Trophoblast cell (in vitro differentiated cells and primary cell): ENCODE data around the gene COL9A2.

Experiments
- DNase-seq, 2 donors: peaks; one replicate each; pipeline ENCODE4 v3.0.0-alpha.2; 2016
- H2AFZ ChIP-seq: 2 replicates; pipeline ENCODE4 v1.6.1; 2013; ENCODE audit warnings: low read length, moderate library complexity, mild to moderate bottlenecking; ENCODE audit not compliant: insufficient read depth, poor library complexity
- H2AK5ac ChIP-seq: 2 replicates; pipeline ENCODE4 v1.6.1; 2013; ENCODE audit warnings: mild to moderate bottlenecking, low read length
- H2BK120ac ChIP-seq: 2 replicates; pipeline ENCODE4 v1.6.1; 2013; ENCODE audit warnings: low read length, mild to moderate bottlenecking, moderate library complexity; ENCODE audit not compliant: insufficient read depth, poor library complexity
- H2BK12ac ChIP-seq: 2 replicates; pipeline ENCODE4 v1.6.1; 2013; ENCODE audit warnings: mild to moderate bottlenecking, low read length, moderate library complexity
- H2BK5ac ChIP-seq: 2 replicates; pipeline ENCODE4 v1.6.1; 2013; ENCODE audit warnings: low read length, low read depth, moderate library complexity, mild to moderate bottlenecking; ENCODE audit not compliant: poor library complexity
- H3K14ac ChIP-seq: 2 replicates; pipeline ENCODE4 v1.6.1; 2013; ENCODE audit warnings: mild to moderate bottlenecking, low read length
- H3K18ac ChIP-seq: 2 replicates; pipeline ENCODE4 v1.6.1; 2013; ENCODE audit warnings: mild to moderate bottlenecking, low read length
- H3K23ac ChIP-seq: 2 replicates; pipeline ENCODE4 v1.6.1; 2013; ENCODE audit warnings: low read length
- H3K27ac ChIP-seq: 2 replicates; pipeline ENCODE4 v1.5.1; 2013; ENCODE audit warnings: low read depth, mild to moderate bottlenecking, inconsistent platforms, low read length, moderate library complexity
- H3K27me3 ChIP-seq: 2 replicates; pipeline ENCODE4 v1.6.1; 2013; ENCODE audit warnings: inconsistent platforms, mild to moderate bottlenecking, low read length, moderate library complexity; ENCODE audit not compliant: insufficient read depth
- H3K36me3 ChIP-seq, 2 experiments: 1 replicate in 1 of 2; 2 replicates in 1 of 2; pipeline ENCODE4 v1.6.1; 2013; ENCODE audit warnings: low read length in 2 of 2, mild to moderate bottlenecking in 2 of 2, moderate library complexity in 1 of 2; ENCODE audit not compliant: insufficient read depth in 2 of 2, control insufficient read depth in 1 of 2
- H3K4ac ChIP-seq: 2 replicates; pipeline ENCODE4 v1.6.1; 2013; ENCODE audit warnings: low read depth, mild to moderate bottlenecking, low read length, moderate library complexity
- H3K4me1 ChIP-seq, 2 experiments: 1 replicate in 1 of 2; 2 replicates in 1 of 2; pipeline ENCODE4 v1.6.1; 2013; ENCODE audit warnings: low read length in 2 of 2, mild to moderate bottlenecking in 2 of 2, moderate library complexity in 1 of 2; ENCODE audit not compliant: insufficient read depth in 2 of 2, control insufficient read depth in 1 of 2
- H3K4me2 ChIP-seq: 2 replicates; pipeline ENCODE4 v1.6.1; 2013; ENCODE audit warnings: inconsistent platforms, mild to moderate bottlenecking, low read length, moderate library complexity
- H3K4me3 ChIP-seq: 2 replicates; pipeline ENCODE4 v1.5.1; 2013; ENCODE audit warnings: mild to moderate bottlenecking, low read depth, low read length, inconsistent platforms
- H3K79me1 ChIP-seq: one replicate; pipeline ENCODE4 v1.6.1; 2013; ENCODE audit warnings: low read length
- H3K79me2 ChIP-seq: 2 replicates; pipeline ENCODE4 v1.6.1; 2013; ENCODE audit warnings: low read length, mild to moderate bottlenecking; ENCODE audit not compliant: control insufficient read depth, insufficient read depth, poor library complexity
- H3K9ac ChIP-seq: 2 replicates; pipeline ENCODE4 v1.6.1; 2013; ENCODE audit warnings: mild to moderate bottlenecking, low read length
- H3K9me3 ChIP-seq: 2 replicates; pipeline ENCODE4 v1.6.1; 2013; ENCODE audit warnings: low read depth, mild to moderate bottlenecking, control low read depth, inconsistent platforms, low read length; ENCODE audit not compliant: insufficient read depth
- H4K12ac ChIP-seq: 2 replicates; pipeline ENCODE4 v1.6.1; 2013; ENCODE audit warnings: low read depth, mild to moderate bottlenecking, low read length, moderate library complexity
- H4K8ac ChIP-seq: 2 replicates; pipeline ENCODE4 v1.6.1; 2013; ENCODE audit warnings: low read depth, mild to moderate bottlenecking, low read length, moderate library complexity
- H4K91ac ChIP-seq: one replicate; pipeline ENCODE4 v1.6.1; 2013; ENCODE audit warnings: low read depth, mild to moderate bottlenecking, low read length, moderate library complexity
- WGBS: extraction: QIAGEN DNeasy Blood & Tissue Kit; methylation state at CpG from one replicate; pipeline ENCODE4 v1.1.7; 2013; ENCODE audit warnings: missing lambda C conversion rate; ENCODE audit not compliant: insufficient read length, insufficient coverage; ENCODE audit errors: extremely low coverage; 5-methylcytosine and 5-hydroxymethylcytosine counted together

Gene COL9A2

DNA sequence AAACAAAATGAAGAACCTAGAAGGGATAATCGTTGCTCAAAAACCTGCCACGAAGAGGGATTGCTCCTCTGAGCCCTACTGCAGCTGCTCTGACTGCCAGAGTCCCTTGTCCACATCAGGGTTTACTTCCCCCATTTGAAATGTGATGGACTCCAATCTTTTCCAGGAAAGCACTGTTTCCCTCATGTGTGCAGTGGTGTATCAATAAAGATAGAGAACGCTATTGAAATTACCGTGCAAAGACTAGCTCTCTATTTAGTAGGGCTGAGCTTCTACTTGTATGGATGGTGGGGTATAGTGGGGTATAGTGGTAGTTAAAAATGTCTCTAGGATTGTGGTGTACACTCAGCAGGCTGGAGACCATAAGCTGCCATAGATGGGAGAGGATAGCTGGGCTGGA lies 65.6 kb downstream of the COL9A2 start:
- no CpG with 5 or more reads among the region's 4 CpGs for WGBS
- H3K27ac ChIP-seq = no peak overlapping the region
- no peaks in the 10 kb centered on the region for H3K9me3 ChIP-seq
- no peak overlapping the region for H4K12ac ChIP-seq
- H3K4me1 ChIP-seq = no peaks in the 10 kb centered on the region
- H4K91ac ChIP-seq = no peak overlapping the region
- H3K27me3 ChIP-seq = no peaks in the 10 kb centered on the region
- no peak overlapping the region for H2BK120ac ChIP-seq
- H3K4ac ChIP-seq = no peak overlapping the region
- H3K9ac ChIP-seq = no peak overlapping the region
- no peak overlapping the region for H3K4me2 ChIP-seq
- H2BK12ac ChIP-seq = no peak overlapping the region
- no peaks in the 10 kb centered on the region for H3K79me1 ChIP-seq
- H3K79me2 ChIP-seq = no peaks in the 10 kb centered on the region
- no peak overlapping the region for H3K14ac ChIP-seq
- no peak overlapping the region for H3K4me3 ChIP-seq
- DNase-seq = no peak
- no peak overlapping the region for H4K8ac ChIP-seq
- no peak overlapping the region for H2AFZ ChIP-seq
- H3K23ac ChIP-seq = no peak overlapping the region
- no peak overlapping the region for H3K18ac ChIP-seq
- no peak overlapping the region for H2AK5ac ChIP-seq
- H2BK5ac ChIP-seq = no peak overlapping the region
- H3K36me3 ChIP-seq = no peaks in the 10 kb centered on the region
